HepG2 (cell line): ENCODE data around the gene HILPDA.
"Not testable (repeated sequence)": the region's sequence is repeated elsewhere in the genome, so short reads cannot be mapped to it uniquely, and the experiment has no call there.

Experiments used
- FOSL2 ChIP-seq: sonication (generic); formaldehyde crosslinking; IDR thresholded peaks from 2 replicates; pipeline ENCODE4 v1.4.0; 2020; ENCODE audit warnings: missing genetic modification reagents
- JARID2 ChIP-seq: sonication (generic); formaldehyde crosslinking; IDR thresholded peaks from 2 replicates; pipeline ENCODE4 v1.8.1; 2023; ENCODE audit warnings: missing genetic modification reagents, inconsistent platforms; ENCODE audit not compliant: insufficient replicate concordance
- RCOR2 ChIP-seq: IDR thresholded peaks from 2 replicates; pipeline ENCODE4 v1.6.1; 2016; ENCODE audit warnings: missing biosample characterization, missing genetic modification reagents
- SMAD9 ChIP-seq: sonication (generic); formaldehyde crosslinking; IDR thresholded peaks from 2 replicates; pipeline ENCODE4 v1.5.1; 2020; ENCODE audit warnings: mild to moderate bottlenecking, missing genetic modification reagents
- TAF15 ChIP-seq: fragments of 200-400 bp; formaldehyde crosslinking; IDR thresholded peaks from one replicate; pipeline ENCODE4 v1.6.1; 2018; ENCODE audit warnings: mild to moderate bottlenecking, low read depth, low read length; ENCODE audit not compliant: poor library complexity, severe bottlenecking
- TF ChIP-seq, protein P1 (sequence below): sonication (generic); formaldehyde crosslinking; IDR thresholded peaks from 2 replicates; pipeline ENCODE4 v1.5.0; 2020; ENCODE audit warnings: mild to moderate bottlenecking, missing genetic modification reagents, moderate library complexity
- TF ChIP-seq, protein P2 (sequence below): sonication (generic); formaldehyde crosslinking; IDR thresholded peaks from 2 replicates; pipeline ENCODE4 v1.4.0; 2020; ENCODE audit warnings: mild to moderate bottlenecking, missing genetic modification reagents

DNA sequence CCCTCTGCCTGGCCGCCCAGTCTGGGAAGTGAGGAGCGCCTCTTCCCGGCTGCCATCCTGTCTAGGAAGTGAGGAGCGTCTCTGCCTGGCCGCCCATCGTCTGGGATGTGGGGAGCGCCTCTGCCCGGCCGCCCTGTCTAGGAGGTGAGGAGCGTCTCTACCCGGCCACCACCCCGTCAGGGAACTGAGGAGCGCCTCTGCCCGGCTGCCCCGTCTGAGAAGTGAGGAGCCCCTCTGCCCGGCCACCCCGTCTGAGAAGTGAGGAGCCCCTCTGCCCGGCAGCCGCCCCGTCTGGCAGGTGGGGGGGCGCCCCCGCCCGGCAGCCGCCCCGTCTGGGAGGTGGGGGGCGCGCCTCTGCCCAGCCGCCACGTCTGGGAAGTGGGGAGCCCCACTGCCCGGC, 7.7 kb downstream of the HILPDA start:
- TF ChIP-seq FOSL2 (CRISPR knock-in tag); JARID2 (CRISPR knock-in tag); TAF15; SMAD9 (CRISPR knock-in tag); RCOR2 (CRISPR knock-in tag): not testable (repeated sequence)
- TF ChIP-seq, protein P1, sequence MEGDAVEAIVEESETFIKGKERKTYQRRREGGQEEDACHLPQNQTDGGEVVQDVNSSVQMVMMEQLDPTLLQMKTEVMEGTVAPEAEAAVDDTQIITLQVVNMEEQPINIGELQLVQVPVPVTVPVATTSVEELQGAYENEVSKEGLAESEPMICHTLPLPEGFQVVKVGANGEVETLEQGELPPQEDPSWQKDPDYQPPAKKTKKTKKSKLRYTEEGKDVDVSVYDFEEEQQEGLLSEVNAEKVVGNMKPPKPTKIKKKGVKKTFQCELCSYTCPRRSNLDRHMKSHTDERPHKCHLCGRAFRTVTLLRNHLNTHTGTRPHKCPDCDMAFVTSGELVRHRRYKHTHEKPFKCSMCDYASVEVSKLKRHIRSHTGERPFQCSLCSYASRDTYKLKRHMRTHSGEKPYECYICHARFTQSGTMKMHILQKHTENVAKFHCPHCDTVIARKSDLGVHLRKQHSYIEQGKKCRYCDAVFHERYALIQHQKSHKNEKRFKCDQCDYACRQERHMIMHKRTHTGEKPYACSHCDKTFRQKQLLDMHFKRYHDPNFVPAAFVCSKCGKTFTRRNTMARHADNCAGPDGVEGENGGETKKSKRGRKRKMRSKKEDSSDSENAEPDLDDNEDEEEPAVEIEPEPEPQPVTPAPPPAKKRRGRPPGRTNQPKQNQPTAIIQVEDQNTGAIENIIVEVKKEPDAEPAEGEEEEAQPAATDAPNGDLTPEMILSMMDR (CRISPR knock-in tag), result not testable (repeated sequence)
- TF ChIP-seq, protein P2, sequence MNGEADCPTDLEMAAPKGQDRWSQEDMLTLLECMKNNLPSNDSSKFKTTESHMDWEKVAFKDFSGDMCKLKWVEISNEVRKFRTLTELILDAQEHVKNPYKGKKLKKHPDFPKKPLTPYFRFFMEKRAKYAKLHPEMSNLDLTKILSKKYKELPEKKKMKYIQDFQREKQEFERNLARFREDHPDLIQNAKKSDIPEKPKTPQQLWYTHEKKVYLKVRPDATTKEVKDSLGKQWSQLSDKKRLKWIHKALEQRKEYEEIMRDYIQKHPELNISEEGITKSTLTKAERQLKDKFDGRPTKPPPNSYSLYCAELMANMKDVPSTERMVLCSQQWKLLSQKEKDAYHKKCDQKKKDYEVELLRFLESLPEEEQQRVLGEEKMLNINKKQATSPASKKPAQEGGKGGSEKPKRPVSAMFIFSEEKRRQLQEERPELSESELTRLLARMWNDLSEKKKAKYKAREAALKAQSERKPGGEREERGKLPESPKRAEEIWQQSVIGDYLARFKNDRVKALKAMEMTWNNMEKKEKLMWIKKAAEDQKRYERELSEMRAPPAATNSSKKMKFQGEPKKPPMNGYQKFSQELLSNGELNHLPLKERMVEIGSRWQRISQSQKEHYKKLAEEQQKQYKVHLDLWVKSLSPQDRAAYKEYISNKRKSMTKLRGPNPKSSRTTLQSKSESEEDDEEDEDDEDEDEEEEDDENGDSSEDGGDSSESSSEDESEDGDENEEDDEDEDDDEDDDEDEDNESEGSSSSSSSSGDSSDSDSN (CRISPR knock-in tag), result not testable (repeated sequence)
